ENCODE results near the gene SF3B6. TPM values are rescaled to one million over a fixed set of nuclear protein-coding genes. Genes with fewer than 3 reads are reported as not detected.
"Not testable (repeated sequence)": the region's sequence is repeated elsewhere in the genome, so short reads cannot be mapped to it uniquely, and the experiment has no call there.

SF3B6 gene
- total RNA-seq, 1 experiment from 2014 or later: 184 TPM

DNA sequence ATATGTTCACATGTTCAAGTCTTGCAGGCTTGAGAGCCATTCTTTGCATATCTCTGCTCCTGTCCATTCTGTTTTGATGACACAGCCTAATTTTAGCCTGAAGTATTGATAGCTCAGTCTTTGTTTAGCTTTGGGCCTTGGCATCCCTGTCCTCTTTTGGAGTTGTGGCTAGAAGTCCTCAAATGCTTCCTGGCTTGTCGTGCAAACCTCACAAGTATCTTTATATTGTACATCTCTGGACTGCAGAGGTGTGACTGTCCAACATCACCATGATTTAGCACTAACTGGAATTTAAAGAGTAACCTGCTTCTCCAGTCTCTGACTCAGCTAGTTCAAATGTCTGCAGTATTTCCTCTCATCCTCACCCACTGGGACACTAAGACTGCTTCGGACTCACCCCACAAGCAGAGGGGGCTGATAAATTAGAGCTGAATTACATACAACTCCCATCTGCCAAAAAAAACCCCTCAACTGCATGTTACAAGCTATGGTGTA, 35.3 kb upstream of the SF3B6 start:
- Mint-ChIP-seq H3K36me3 (ENCODE audit: insufficient read depth, unreplicated experiment) (no peaks in the 10 kb centered on the region), H3K27ac (ENCODE audit: unreplicated experiment) (peak overlapping the region; percentile 73), H3K9me3 (ENCODE audit: unreplicated experiment) (peaks cover 25% of the 10 kb centered on the region), H3K4me1 (ENCODE audit: low read depth, unreplicated experiment) (peaks cover 23% of the 10 kb centered on the region), H3K27me3 (ENCODE audit: insufficient read depth, unreplicated experiment) (no peaks in the 10 kb centered on the region), H3K4me3 (ENCODE audit: unreplicated experiment) (no peak overlapping the region)
- Histone ChIP-seq H3K27me3 (replicated peaks; ENCODE audit: control insufficient read depth, insufficient read depth, low read length) (no peaks in the 10 kb centered on the region), H3K4me3 (ENCODE audit: low read depth, low read length) (no peak overlapping the region), H3K4me1 (peaks cover 21% of the 10 kb centered on the region), H3K36me3 (ENCODE audit: control insufficient read depth, insufficient read depth, low read length) (no peaks in the 10 kb centered on the region), H3K9me3 (0 out of 2 replicates have a peak, but pooled peaks cover 5% of the 10 kb centered on the region)
- ChIA-PET POLR2A (interaction anchor here (0.9 to 1.9 kb wide), 2 partner anchors 27 to 64 kb away, joined by 5 to 7 read pairs; partner anchors contain the start of genes TP53I3 and WDCP), CTCF (interaction anchor here (2.5 kb wide), 1 partner anchor 27 kb away, joined by 17 read pairs; the partner anchor contains the start of gene TP53I3)
- no TSS peak for BruUV-seq (replicated peaks)
- peak in 1 of 2 experiments; percentile 13 for DNase-seq
- TF ChIP-seq CTCF (IDR thresholded peaks at IDR 0.05; ENCODE audit: insufficient read depth in 1 of 2, low read depth in 1 of 2, low read length in 1 of 2, severe bottlenecking in 1 of 2, unreplicated experiment in 1 of 2): no peak
- intact Hi-C loops (cut with micrococcal nuclease; ENCODE audit: unreplicated experiment): no loop called here

- POLR2A ChIA-PET: interaction anchor here (0.9 to 1.9 kb wide), 2 partner anchors 26 to 63 kb away, joined by 5 to 7 read pairs; partner anchors contain the start of genes TP53I3 and WDCP
- Mint-ChIP-seq H3K9me3 (ENCODE audit: unreplicated experiment) (peaks cover 25% of the 10 kb centered on the region), H3K4me1 (ENCODE audit: low read depth, unreplicated experiment) (peaks cover 23% of the 10 kb centered on the region), H3K27ac (ENCODE audit: unreplicated experiment) (peak overlapping the region; percentile 73), H3K36me3 (ENCODE audit: insufficient read depth, unreplicated experiment) (no peaks in the 10 kb centered on the region), H3K4me3 (ENCODE audit: unreplicated experiment) (no peak overlapping the region), H3K27me3 (ENCODE audit: insufficient read depth, unreplicated experiment) (no peaks in the 10 kb centered on the region)
- no peak for TF ChIP-seq CTCF (IDR thresholded peaks at IDR 0.05; ENCODE audit: insufficient read depth in 1 of 2, low read depth in 1 of 2, low read length in 1 of 2, severe bottlenecking in 1 of 2, unreplicated experiment in 1 of 2)
- Histone ChIP-seq H3K9me3 (0 out of 2 replicates have a peak, but pooled peaks cover 5% of the 10 kb centered on the region), H3K4me3 (ENCODE audit: low read depth, low read length) (no peak overlapping the region), H3K36me3 (ENCODE audit: control insufficient read depth, insufficient read depth, low read length) (no peaks in the 10 kb centered on the region), H3K27me3 (replicated peaks; ENCODE audit: control insufficient read depth, insufficient read depth, low read length) (no peaks in the 10 kb centered on the region), H3K4me1 (peaks cover 21% of the 10 kb centered on the region)
- CTCF ChIA-PET: interaction anchor here (2.5 kb wide), 1 partner anchor 27 kb away, joined by 17 read pairs; the partner anchor contains the start of gene TP53I3
- no TSS peak for BruUV-seq (replicated peaks)
- no peak for DNase-seq
- intact Hi-C loops (cut with micrococcal nuclease; ENCODE audit: unreplicated experiment): no loop called here
Observed at GRCh38 chr2:24110660-24111303, 34.7 kb upstream of the SF3B6 start.

DNA sequence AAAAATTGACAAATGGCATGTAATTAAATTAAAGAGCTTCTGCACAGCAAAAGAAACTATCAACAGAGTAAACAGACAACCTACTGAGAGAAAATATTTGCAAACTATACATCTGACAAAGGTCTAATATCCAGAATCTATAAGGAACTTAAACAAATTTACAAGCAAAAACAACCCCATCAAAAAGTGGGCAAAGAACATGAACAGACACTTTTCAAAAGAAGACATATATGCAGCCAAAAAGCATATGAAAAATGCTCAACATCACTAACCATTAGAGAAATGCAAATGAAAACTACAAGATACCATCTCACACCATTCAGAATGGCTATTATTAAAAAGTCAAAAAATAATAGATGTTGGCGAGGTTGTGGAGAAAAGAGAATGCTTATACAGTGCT, 33.3 kb upstream of the SF3B6 start:
- H3K27me3 Mint-ChIP-seq (ENCODE audit: insufficient read depth, unreplicated experiment); H3K36me3 ChIP-seq (ENCODE audit: control insufficient read depth, insufficient read depth, low read length); H3K4me3 Mint-ChIP-seq (ENCODE audit: unreplicated experiment); DNase-seq; H3K36me3 Mint-ChIP-seq (ENCODE audit: insufficient read depth, unreplicated experiment); BruUV-seq (replicated peaks); H3K27ac Mint-ChIP-seq (ENCODE audit: unreplicated experiment); H3K9me3 ChIP-seq; H3K27me3 ChIP-seq (replicated peaks; ENCODE audit: control insufficient read depth, insufficient read depth, low read length); intact Hi-C loops (cut with micrococcal nuclease; ENCODE audit: unreplicated experiment); H3K4me3 ChIP-seq (ENCODE audit: low read depth, low read length): not testable (repeated sequence)
- ChIA-PET POLR2A (interaction anchor here (0.6 kb wide), 3 partner anchors 11 to 26 kb away, joined by 3 to 6 read pairs (median 5); no protein-coding TSS in a partner anchor), CTCF (interaction anchor here (0.6 to 1.3 kb wide), 2 partner anchors 25 to 455 kb away, joined by 4 to 7 read pairs; partner anchors contain the start of gene TP53I3)
- peaks cover 11% of the 10 kb centered on the region; the same call in 1 of the 2 replicates for H3K4me1 ChIP-seq
- H3K9me3 Mint-ChIP-seq (ENCODE audit: unreplicated experiment): peaks cover 25% of the 10 kb centered on the region
- peaks cover 23% of the 10 kb centered on the region for H3K4me1 Mint-ChIP-seq (ENCODE audit: low read depth, unreplicated experiment)
